Measurements from ENCODE around the gene TMEM145.

The TMEM145 gene

GRCh38 chr19:42315024-42315423, 1.9 kb downstream of the TMEM145 start:
- no peak for DNase-seq (ENCODE audit: low read depth)
- TF ChIP-seq CTCF (conservative IDR thresholded peaks at IDR 0.05; ENCODE audit: low read depth, low read length) = no peak
- H3K4me3 ChIP-seq (ENCODE audit: low read length) = no peak overlapping the region

GRCh38 chr19:42316223-42317211, 3.4 kb downstream of the TMEM145 start:
- TF ChIP-seq CTCF (conservative IDR thresholded peaks at IDR 0.05; ENCODE audit: low read depth, low read length) = no peak
- no peak overlapping the region for H3K4me3 ChIP-seq (ENCODE audit: low read length)
- DNase-seq (ENCODE audit: low read depth) = no peak

DNA sequence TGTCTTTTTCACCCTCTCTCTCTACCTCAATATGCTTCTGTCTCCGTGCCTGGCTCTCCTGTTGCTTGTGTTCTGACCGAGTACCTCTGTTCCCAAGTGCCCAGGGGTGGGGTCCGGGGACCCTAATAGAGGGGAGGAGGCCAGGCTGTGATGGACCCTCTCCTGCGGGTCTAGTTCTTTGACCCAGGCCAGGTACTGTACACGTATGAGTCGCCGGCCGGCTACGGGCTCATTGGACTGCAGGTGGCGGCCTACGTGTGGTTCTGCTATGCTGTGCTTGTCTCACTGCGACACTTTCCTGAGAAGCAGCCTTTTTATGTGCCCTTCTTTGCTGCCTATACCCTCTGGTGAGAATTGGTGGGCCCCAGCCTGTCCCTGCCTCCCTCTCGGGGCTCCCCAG, 4.4 kb downstream of the TMEM145 start:
- no peak for TF ChIP-seq CTCF (conservative IDR thresholded peaks at IDR 0.05; ENCODE audit: low read depth, low read length)
- no peak for DNase-seq (ENCODE audit: low read depth)
- H3K4me3 ChIP-seq (ENCODE audit: low read length) = no peak overlapping the region

DNA sequence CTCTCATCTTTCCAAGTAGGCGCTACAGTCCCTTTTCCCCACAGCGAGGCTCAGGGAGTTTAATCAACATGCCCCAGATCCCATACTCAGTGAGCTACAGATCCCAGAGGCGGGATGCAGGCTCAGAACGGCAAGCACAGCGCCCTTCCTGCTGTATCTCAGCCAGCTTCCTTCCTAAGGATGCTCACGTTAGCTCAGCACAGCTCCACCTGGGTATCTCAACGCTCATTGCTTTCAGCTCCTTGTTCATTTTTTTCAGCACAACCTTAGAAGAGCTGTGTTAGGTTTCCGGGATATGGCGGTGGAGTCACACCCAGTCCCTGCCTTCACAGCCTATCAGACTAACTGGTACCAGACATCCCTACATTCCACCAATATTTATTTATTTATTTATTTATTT, 9.2 kb downstream of the TMEM145 start:
- TF ChIP-seq CTCF (conservative IDR thresholded peaks at IDR 0.05; ENCODE audit: low read depth, low read length) = no peak
- DNase-seq (ENCODE audit: low read depth) = no peak
- H3K4me3 ChIP-seq (ENCODE audit: low read length) = no peak overlapping the region

GRCh38 chr19:42323473-42323851, 10.4 kb downstream of the TMEM145 start:
- no peak for TF ChIP-seq CTCF (conservative IDR thresholded peaks at IDR 0.05; ENCODE audit: low read depth, low read length)
- no peak for DNase-seq (ENCODE audit: low read depth)
- H3K4me3 ChIP-seq (ENCODE audit: low read length) = no peak overlapping the region

GRCh38 chr19:42323852-42324654, 10.9 kb downstream of the TMEM145 start:
- TF ChIP-seq CTCF (conservative IDR thresholded peaks at IDR 0.05; ENCODE audit: low read depth, low read length) = peak; percentile 3
- H3K4me3 ChIP-seq (ENCODE audit: low read length) = no peak overlapping the region
- DNase-seq (ENCODE audit: low read depth) = no peak

Measured in retinal pigment epithelial cell (primary cell).